HEK293T (cell line): ENCODE results near the gene CSPG5.

Experiments used
- BHLHE40 ChIP-seq: fragments of 450-650 bp; IDR thresholded peaks from 2 replicates; pipeline ENCODE4 v1.6.1; 2016; ENCODE audit warnings: mild to moderate bottlenecking, moderate library complexity, borderline replicate concordance
- ELF4 ChIP-seq: fragments of 450-650 bp; IDR thresholded peaks from 2 replicates; pipeline ENCODE4 v1.6.1; 2017; ENCODE audit warnings: antibody characterized with exemption
- FOXK2 ChIP-seq: fragments of 450-650 bp; IDR thresholded peaks from 2 replicates; pipeline ENCODE4 v1.6.1; 2016; ENCODE audit warnings: mild to moderate bottlenecking
- FOXM1 ChIP-seq: fragments of 450-650 bp; IDR thresholded peaks from 2 replicates; pipeline ENCODE4 v1.6.1; 2017; ENCODE audit warnings: mild to moderate bottlenecking, borderline replicate concordance
- HDGF ChIP-seq: fragments of 450-650 bp; IDR thresholded peaks from 2 replicates; pipeline ENCODE4 v1.6.1; 2017; ENCODE audit warnings: antibody characterized with exemption, borderline replicate concordance
- LEF1 ChIP-seq: fragments of 450-650 bp; IDR thresholded peaks from 2 replicates; pipeline ENCODE4 v1.6.1; 2017; ENCODE audit warnings: mild to moderate bottlenecking, borderline replicate concordance
- NFRKB ChIP-seq: fragments of 450-650 bp; IDR thresholded peaks from 2 replicates; pipeline ENCODE4 v1.6.1; 2016; ENCODE audit warnings: mild to moderate bottlenecking, moderate library complexity
- PKNOX1 ChIP-seq: fragments of 450-650 bp; IDR thresholded peaks from 2 replicates; pipeline ENCODE4 v1.6.1; 2016
- SUZ12 ChIP-seq: fragments of 450-650 bp; IDR thresholded peaks from 2 replicates; pipeline ENCODE4 v1.6.1; 2016; ENCODE audit warnings: mild to moderate bottlenecking
- TARDBP ChIP-seq: fragments of 450-650 bp; IDR thresholded peaks from 2 replicates; pipeline ENCODE4 v1.6.1; 2016

GRCh38 chr3:47571391-47572175 lies 7.1 kb downstream of the CSPG5 start:
- TF ChIP-seq PKNOX1 (no peak), BHLHE40 (no peak), ELF4 (no peak), FOXM1 (no peak), HDGF (no peak), TARDBP (no peak), FOXK2 (no peak), LEF1 (no peak), SUZ12 (no peak), NFRKB (no peak)
